Vagina (tissue), 2 donors: ENCODE results near the gene ACTN4. TPM values are rescaled to one million over a fixed set of nuclear protein-coding genes. Genes with fewer than 3 reads are reported as not detected.

Experiments used
- DNase-seq, 2 donors: peaks; one replicate each; pipeline ENCODE4 v3.0.0-alpha.2; 2017; ENCODE audit errors: extremely low spot score in 2 of 2
- H3K27ac ChIP-seq: fragments of 200-600 bp; sonication (generic); one replicate; pipeline ENCODE4 v1.5.1; 2019
- H3K27me3 ChIP-seq: fragments of 200-600 bp; sonication (generic); one replicate; pipeline ENCODE4 v1.5.1; 2019
- H3K36me3 ChIP-seq, 2 donors: fragments of 200-600 bp; sonication (generic); one replicate each; pipeline ENCODE4 v1.5.1; 2017 to 2019
- H3K4me1 ChIP-seq: fragments of 200-600 bp; sonication (generic); one replicate; pipeline ENCODE4 v1.5.1; 2019
- H3K4me3 ChIP-seq, 2 donors: fragments of 200-600 bp; sonication (generic); 1 replicate in 1 of 2; 2 replicates in 1 of 2; pipeline ENCODE4 v1.5.1; 2016 to 2019
- H3K9me3 ChIP-seq: fragments of 200-600 bp; sonication (generic); one replicate; pipeline ENCODE4 v1.5.1; 2019
- CTCF ChIP-seq, 3 experiments: fragments of 450-650 bp in 2 of 3; fragments of 200-600 bp in 1 of 3; sonication (generic) in 1 of 3; IDR thresholded peaks; one replicate each; pipeline ENCODE4 v1.5.1; 2017 to 2019; ENCODE audit warnings: antibody characterized with exemption in 3 of 3, mild to moderate bottlenecking in 2 of 3, moderate library complexity in 2 of 3
- POLR2A ChIP-seq, 2 donors: fragments of 450-650 bp; IDR thresholded peaks; one replicate each; pipeline ENCODE4 v1.6.1; 2017; ENCODE audit warnings: antibody characterized with exemption in 2 of 2, mild to moderate bottlenecking in 2 of 2, moderate library complexity in 2 of 2
- POLR2AphosphoS5 ChIP-seq, 2 donors: sonication (generic); formaldehyde crosslinking; IDR thresholded peaks; one replicate each; pipeline ENCODE4 v1.9.0; 2017; ENCODE audit warnings: antibody characterized with exemption in 2 of 2, mild to moderate bottlenecking in 2 of 2, low read depth in 1 of 2; ENCODE audit not compliant: insufficient read depth in 1 of 2
- intact Hi-C: fragments of 100-400 bp; cut with DNase I; formaldehyde crosslinking; loops from one replicate; pipeline ENCODE4 v1.15.1; 2023
- total RNA-seq: library from RNA; depleted of rRNA; stranded (reverse); fragments of >200 nt; gene quantifications from one replicate; pipeline ENCODE4 v1.2.3, GENCODE V29; 2016

Gene ACTN4
- total RNA-seq, 1 donor from 2014 or later: 513 TPM

GRCh38 chr19:38737281-38737865 is 89.9 kb downstream of the ACTN4 start:
- Histone ChIP-seq H3K4me3 (peak overlapping the region in 1 of 2 donors; percentile 13), H3K4me1 (peaks cover 44% of the 10 kb centered on the region), H3K27me3 (no peaks in the 10 kb centered on the region), H3K36me3 (no peaks in the 10 kb centered on the region), H3K9me3 (no peaks in the 10 kb centered on the region), H3K27ac (no peak overlapping the region)
- TF ChIP-seq POLR2A (IDR thresholded peaks at IDR 0.05) (no peak), CTCF (IDR thresholded peaks at IDR 0.05) (no peak), POLR2AphosphoS5 (IDR thresholded peaks at IDR 0.05; ENCODE audit: insufficient read depth in 1 of 2, low read depth in 1 of 2) (no peak)
- intact Hi-C loops: no loop called here
- no peak for DNase-seq

DNA sequence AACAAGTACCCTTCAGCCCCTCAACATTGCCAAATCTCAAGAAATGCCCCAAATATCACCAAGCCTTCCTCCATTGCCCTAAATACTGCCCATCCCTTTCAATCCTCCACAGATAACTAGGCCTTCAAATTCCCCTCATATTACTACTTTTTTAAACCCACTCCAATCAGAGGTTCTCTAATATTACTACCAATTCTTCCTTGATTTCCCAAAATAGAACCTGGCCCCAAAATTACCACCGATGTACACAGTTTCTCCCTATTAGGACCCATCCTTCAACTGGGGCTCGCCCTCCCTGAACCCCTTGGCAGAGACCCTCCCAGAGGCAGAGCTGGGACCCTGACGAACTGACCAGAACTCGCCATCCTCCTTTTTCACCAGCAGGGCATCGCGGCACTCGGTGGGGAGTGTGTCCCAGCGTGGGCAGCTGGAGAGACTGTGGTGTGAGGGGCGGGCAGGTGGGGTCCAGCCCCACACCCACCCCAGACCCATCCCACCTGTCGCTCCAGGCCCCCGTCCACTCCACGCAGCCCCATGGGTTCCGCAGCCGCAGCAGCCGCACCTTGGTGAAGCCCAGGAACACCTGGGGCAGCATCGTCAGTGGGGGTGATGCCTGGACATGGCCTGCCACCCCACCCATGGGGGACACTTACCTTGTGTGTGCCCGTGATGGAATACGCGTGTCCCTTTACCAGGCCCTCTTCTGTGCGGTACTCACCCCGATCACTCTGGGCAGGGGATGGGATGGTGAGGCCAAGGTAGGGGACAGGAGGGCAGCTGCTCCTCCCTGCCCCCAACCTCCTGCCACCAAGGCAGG is 90.7 kb downstream of the ACTN4 start:
- H3K27me3 ChIP-seq: no peaks in the 10 kb centered on the region
- no peak for TF ChIP-seq POLR2A (IDR thresholded peaks at IDR 0.05)
- no peak for TF ChIP-seq CTCF (IDR thresholded peaks at IDR 0.05)
- TF ChIP-seq POLR2AphosphoS5 (IDR thresholded peaks at IDR 0.05; ENCODE audit: insufficient read depth in 1 of 2, low read depth in 1 of 2): no peak
- no peak overlapping the region for H3K27ac ChIP-seq
- H3K36me3 ChIP-seq: no peaks in the 10 kb centered on the region
- H3K9me3 ChIP-seq: no peaks in the 10 kb centered on the region
- H3K4me3 ChIP-seq: no peak overlapping the region
- intact Hi-C loops: no loop called here
- H3K4me1 ChIP-seq: peaks cover 42% of the 10 kb centered on the region
- DNase-seq: peak in 1 of 2 donors; percentile 84

DNA sequence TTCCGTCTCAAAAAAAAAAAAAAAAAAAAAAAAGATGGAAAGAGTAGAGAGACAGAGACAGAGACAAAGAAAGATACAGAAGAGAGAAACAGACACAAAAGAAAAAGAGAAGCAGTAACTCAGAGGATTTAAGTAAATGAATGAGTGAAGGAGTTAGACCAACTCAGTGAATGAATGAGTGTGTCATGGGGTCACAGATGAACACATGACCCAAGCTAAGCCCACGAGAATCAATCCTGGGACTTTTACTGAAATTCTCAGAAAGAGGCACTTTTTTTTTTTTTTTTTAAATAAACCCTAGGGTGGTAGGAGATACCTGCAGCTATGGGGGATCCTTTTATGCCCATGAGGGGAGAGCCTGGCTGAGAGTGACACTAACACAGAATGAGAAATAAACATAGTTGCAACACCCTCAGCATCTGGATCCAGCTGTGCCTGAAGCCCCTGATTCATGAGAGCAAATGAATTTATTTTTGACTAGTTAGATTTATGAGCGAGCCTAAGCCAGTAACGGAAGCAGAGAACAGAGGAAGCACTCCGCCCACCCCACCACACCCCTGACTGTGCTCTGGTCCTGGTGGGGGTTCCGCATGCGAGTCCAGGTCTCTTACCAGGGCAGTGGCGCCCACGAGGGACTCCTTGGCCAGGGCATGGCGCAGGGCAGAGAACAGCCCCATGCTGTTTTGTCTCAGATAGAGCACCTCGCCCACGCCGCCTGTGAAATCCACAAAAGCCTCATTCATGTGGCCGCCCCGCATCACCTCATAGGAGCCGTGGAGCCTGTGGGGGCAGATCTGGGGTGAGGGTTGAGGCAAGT is 92.2 kb downstream of the ACTN4 start:
- intact Hi-C loops: no loop called here

DNA sequence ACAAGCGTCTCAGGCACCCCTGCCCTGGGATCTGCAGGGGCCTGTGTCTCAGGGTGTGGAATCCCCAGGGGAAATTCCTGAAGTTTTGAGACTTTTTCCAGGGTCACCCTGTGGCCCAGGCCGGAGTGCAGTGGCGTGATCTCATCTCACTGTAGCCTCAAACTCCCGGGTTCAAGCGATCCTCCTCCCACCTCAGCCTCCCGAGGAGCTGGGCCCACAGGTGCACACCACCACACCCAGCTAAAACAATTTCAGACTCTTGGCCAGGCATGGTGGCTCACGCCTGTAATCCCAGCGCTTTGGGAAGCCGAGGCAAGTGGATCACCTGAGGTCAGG is 92.8 kb downstream of the ACTN4 start:
- DNase-seq: peak in 1 of 2 donors; percentile 67
- TF ChIP-seq POLR2A (IDR thresholded peaks at IDR 0.05): no peak
- Histone ChIP-seq H3K4me3 (no peak overlapping the region), H3K27me3 (no peaks in the 10 kb centered on the region), H3K27ac (no peak overlapping the region), H3K36me3 (no peaks in the 10 kb centered on the region), H3K4me1 (peaks cover 27% of the 10 kb centered on the region), H3K9me3 (no peaks in the 10 kb centered on the region)
- intact Hi-C loops: no loop called here

More for the DNA sequence above, 92.2 kb downstream of the ACTN4 start:
- H3K27me3 ChIP-seq: no peaks in the 10 kb centered on the region
- peaks cover 32% of the 10 kb centered on the region for H3K4me1 ChIP-seq
- no peaks in the 10 kb centered on the region for H3K36me3 ChIP-seq
- no peak overlapping the region for H3K4me3 ChIP-seq
- no peak for TF ChIP-seq POLR2AphosphoS5 (IDR thresholded peaks at IDR 0.05; ENCODE audit: insufficient read depth in 1 of 2, low read depth in 1 of 2)
- TF ChIP-seq POLR2A (IDR thresholded peaks at IDR 0.05): no peak
- no peak for TF ChIP-seq CTCF (IDR thresholded peaks at IDR 0.05)
- DNase-seq: no peak
- H3K9me3 ChIP-seq: no peaks in the 10 kb centered on the region
- no peak overlapping the region for H3K27ac ChIP-seq

- DNase-seq: no peak
- H3K9me3 ChIP-seq: no peaks in the 10 kb centered on the region
- H3K4me1 ChIP-seq: peaks cover 24% of the 10 kb centered on the region
- TF ChIP-seq CTCF (IDR thresholded peaks at IDR 0.05) (no peak), POLR2A (IDR thresholded peaks at IDR 0.05) (no peak), POLR2AphosphoS5 (IDR thresholded peaks at IDR 0.05; ENCODE audit: insufficient read depth in 1 of 2, low read depth in 1 of 2) (no peak)
- no peak overlapping the region for H3K4me3 ChIP-seq
- H3K36me3 ChIP-seq: no peaks in the 10 kb centered on the region
- H3K27me3 ChIP-seq: no peaks in the 10 kb centered on the region
- H3K27ac ChIP-seq: no peak overlapping the region
- intact Hi-C loops: no loop called here
These were observed 93.5 kb downstream of the ACTN4 start for GRCh38 chr19:38740932-38741331.
